ENCODE results near the gene CHSY3. TPM values are rescaled to one million over a fixed set of nuclear protein-coding genes. Genes with fewer than 3 reads are reported as not detected.
"Not testable (repeated sequence)": the region's sequence is repeated elsewhere in the genome, so short reads cannot be mapped to it uniquely, and the experiment has no call there.

The CHSY3 gene
- total and polyA plus RNA-seq, 2 donors, result 0.59 to 1.0 TPM

DNA sequence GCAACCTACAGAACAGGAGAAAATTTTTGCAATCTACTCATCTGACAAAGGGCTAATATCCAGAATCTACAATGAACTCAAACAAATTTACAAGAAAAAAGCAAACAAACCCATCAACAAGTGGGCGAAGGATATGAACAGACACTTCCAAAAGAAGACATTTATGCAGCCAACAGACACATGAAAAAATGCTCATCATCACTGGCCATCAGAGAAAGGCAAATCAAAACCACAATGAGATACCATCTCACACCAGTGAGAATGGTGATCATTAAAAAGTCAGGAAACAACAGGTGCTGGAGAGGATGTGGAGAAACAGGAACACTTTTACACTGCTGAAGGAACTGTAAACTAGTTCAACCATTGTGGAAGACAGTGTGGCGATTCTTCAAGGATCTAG is 322.3 kb downstream of the CHSY3 start:
- H3K4me3 ChIP-seq (ENCODE audit: low read length in 2 of 2); H3K27me3 ChIP-seq (ENCODE audit: control insufficient read depth in 2 of 2, insufficient read depth in 1 of 2, low read length in 1 of 2); H3K36me3 ChIP-seq (ENCODE audit: control insufficient read depth in 2 of 2, insufficient read depth in 2 of 2, low read length in 1 of 2); H3K27ac ChIP-seq (ENCODE audit: low read depth in 1 of 2, low read length in 1 of 2); H3K4me1 ChIP-seq (ENCODE audit: control insufficient read depth in 2 of 2, insufficient read depth in 2 of 2, low read length in 2 of 2); DNase-seq (ENCODE audit: low read depth in 6 of 9, low spot score in 9 of 9); H3K9me3 ChIP-seq (ENCODE audit: control insufficient read depth in 2 of 2, insufficient read depth in 1 of 2, low read length in 1 of 2): not testable (repeated sequence)
- 94% methylated on average over 2 of the region's 2 CpGs for WGBS

- no peak overlapping the region for H3K27ac ChIP-seq (ENCODE audit: low read depth in 1 of 2, low read length in 1 of 2)
- H3K4me1 ChIP-seq (ENCODE audit: control insufficient read depth in 2 of 2, insufficient read depth in 2 of 2, low read length in 2 of 2), result no peaks in the 10 kb centered on the region
- H3K9me3 ChIP-seq (ENCODE audit: control insufficient read depth in 2 of 2, insufficient read depth in 1 of 2, low read length in 1 of 2), result no peaks in the 10 kb centered on the region
- H3K36me3 ChIP-seq (ENCODE audit: control insufficient read depth in 2 of 2, insufficient read depth in 2 of 2, low read length in 1 of 2), result no peaks in the 10 kb centered on the region
- no peak for DNase-seq (ENCODE audit: low read depth in 6 of 9, low spot score in 9 of 9)
- WGBS, result 97% methylated on average over 4 of the region's 4 CpGs
- no peak overlapping the region for H3K4me3 ChIP-seq (ENCODE audit: low read length in 2 of 2)
- H3K27me3 ChIP-seq (ENCODE audit: control insufficient read depth in 2 of 2, insufficient read depth in 1 of 2, low read length in 1 of 2), result no peaks in the 10 kb centered on the region
Measured at GRCh38 chr5:130227699-130228098, 323.4 kb downstream of the CHSY3 start.

- H3K27me3 ChIP-seq (ENCODE audit: control insufficient read depth in 2 of 2, insufficient read depth in 1 of 2, low read length in 1 of 2), result no peaks in the 10 kb centered on the region
- no peak overlapping the region for H3K4me3 ChIP-seq (ENCODE audit: low read length in 2 of 2)
- WGBS, result 81% methylated on average over 1 of the region's 1 CpG
- DNase-seq (ENCODE audit: low read depth in 6 of 9, low spot score in 9 of 9), result no peak
- no peak overlapping the region for H3K27ac ChIP-seq (ENCODE audit: low read depth in 1 of 2, low read length in 1 of 2)
- H3K36me3 ChIP-seq (ENCODE audit: control insufficient read depth in 2 of 2, insufficient read depth in 2 of 2, low read length in 1 of 2), result no peaks in the 10 kb centered on the region
- no peaks in the 10 kb centered on the region for H3K9me3 ChIP-seq (ENCODE audit: control insufficient read depth in 2 of 2, insufficient read depth in 1 of 2, low read length in 1 of 2)
- H3K4me1 ChIP-seq (ENCODE audit: control insufficient read depth in 2 of 2, insufficient read depth in 2 of 2, low read length in 2 of 2), result no peaks in the 10 kb centered on the region
Measured at GRCh38 chr5:130231786-130232185, 327.5 kb downstream of the CHSY3 start.

GRCh38 chr5:130234816-130235215 is 330.6 kb downstream of the CHSY3 start:
- H3K4me1 ChIP-seq (ENCODE audit: control insufficient read depth in 2 of 2, insufficient read depth in 2 of 2, low read length in 2 of 2), result no peaks in the 10 kb centered on the region
- no peaks in the 10 kb centered on the region for H3K27me3 ChIP-seq (ENCODE audit: control insufficient read depth in 2 of 2, insufficient read depth in 1 of 2, low read length in 1 of 2)
- no peaks in the 10 kb centered on the region for H3K9me3 ChIP-seq (ENCODE audit: control insufficient read depth in 2 of 2, insufficient read depth in 1 of 2, low read length in 1 of 2)
- no peak overlapping the region for H3K4me3 ChIP-seq (ENCODE audit: low read length in 2 of 2)
- H3K36me3 ChIP-seq (ENCODE audit: control insufficient read depth in 2 of 2, insufficient read depth in 2 of 2, low read length in 1 of 2), result no peaks in the 10 kb centered on the region
- no peak overlapping the region for H3K27ac ChIP-seq (ENCODE audit: low read depth in 1 of 2, low read length in 1 of 2)
- DNase-seq (ENCODE audit: low read depth in 6 of 9, low spot score in 9 of 9), result no peak
- WGBS, result 77% methylated on average over 1 of the region's 1 CpG

Other genes starting within 250 kb of the CHSY3 start
- not detected for gene MINAR2, start 156.4 kb upstream of the CHSY3 start, total RNA-seq
- gene MINAR2, start 156.4 kb upstream of the CHSY3 start, polyA plus RNA-seq, result not detected